Fibroblast of gingiva (primary cell): Measurements from ENCODE around the gene QPRT.
A peak's percentile ranks its signal among the peaks of the same experiment; 100 is the strongest.
"Not testable (repeated sequence)": the region's sequence is repeated elsewhere in the genome, so short reads cannot be mapped to it uniquely, and the experiment has no call there.

Experiments used
- DNase-seq: peaks from one replicate; pipeline ENCODE4 v3.0.0-alpha.2; 2011; ENCODE audit warnings: low read depth

Gene QPRT

GRCh38 chr16:29678691-29679267 lies at the start of gene QPRT:
TSS of gene QPRT (plus strand) at chr16:29679180. CDS start at chr16:29679198, 18 bp downstream.
- DNase-seq, result peak; percentile 9

- not testable (repeated sequence) for DNase-seq
These were observed 49.7 kb upstream of the QPRT start for GRCh38 chr16:29629318-29629717.

- DNase-seq, result not testable (repeated sequence)
These were observed 47.3 kb upstream of the QPRT start for GRCh38 chr16:29631658-29632057.

- DNase-seq, result not testable (repeated sequence)
These were observed 43.1 kb upstream of the QPRT start for GRCh38 chr16:29635902-29636301.

- not testable (repeated sequence) for DNase-seq
These were observed 42.6 kb upstream of the QPRT start for GRCh38 chr16:29636368-29636767.

- DNase-seq, result not testable (repeated sequence)
These were observed 40.2 kb upstream of the QPRT start for GRCh38 chr16:29638751-29639150.

- no peak for DNase-seq
These were observed 37.4 kb upstream of the QPRT start for GRCh38 chr16:29641561-29641960.

GRCh38 chr16:29643596-29643995 lies 35.4 kb upstream of the QPRT start:
- DNase-seq, result no peak

GRCh38 chr16:29644338-29644857 lies 34.6 kb upstream of the QPRT start:
- no peak for DNase-seq

GRCh38 chr16:29644973-29645693 lies 33.8 kb upstream of the QPRT start:
- no peak for DNase-seq

GRCh38 chr16:29645694-29646187 lies 33.2 kb upstream of the QPRT start:
- DNase-seq, result peak; percentile 10

- no peak for DNase-seq
These were observed 32.0 kb upstream of the QPRT start for GRCh38 chr16:29646947-29647346.

GRCh38 chr16:29649588-29650494 lies 29.1 kb upstream of the QPRT start:
- DNase-seq, result no peak

- no peak for DNase-seq
These were observed 28.2 kb upstream of the QPRT start for GRCh38 chr16:29650771-29651170.

- no peak for DNase-seq
These were observed 27.1 kb upstream of the QPRT start for GRCh38 chr16:29651774-29652349.

GRCh38 chr16:29653471-29653870 lies 25.5 kb upstream of the QPRT start:
- DNase-seq, result no peak

- not testable (repeated sequence) for DNase-seq
These were observed 25.1 kb upstream of the QPRT start for GRCh38 chr16:29653890-29654289.

GRCh38 chr16:29656688-29657523 lies 22.1 kb upstream of the QPRT start:
- no peak for DNase-seq

- no peak for DNase-seq
These were observed 20.3 kb upstream of the QPRT start for GRCh38 chr16:29658705-29659104.

GRCh38 chr16:29662000-29662728 lies 16.8 kb upstream of the QPRT start:
- DNase-seq, result no peak

- no peak for DNase-seq
These were observed 16.3 kb upstream of the QPRT start for GRCh38 chr16:29662729-29663015.
